Stimulated activated CD8-positive, alpha-beta memory T cell treated with anti-CD3 and anti-CD28 coated beads, Interleukin-4, amount 100 ng/mL, for 4 hours (primary cell): ENCODE data around the gene CAMK1.
A peak's percentile ranks its signal among the peaks of the same experiment; 100 is the strongest.

Experiments
- DNase-seq, 2 donors: peaks; one replicate each; pipeline ENCODE4 v3.0.0-alpha.2; 2020; ENCODE audit warnings: low read depth in 2 of 2, low spot score in 1 of 2

The CAMK1 gene

DNA sequence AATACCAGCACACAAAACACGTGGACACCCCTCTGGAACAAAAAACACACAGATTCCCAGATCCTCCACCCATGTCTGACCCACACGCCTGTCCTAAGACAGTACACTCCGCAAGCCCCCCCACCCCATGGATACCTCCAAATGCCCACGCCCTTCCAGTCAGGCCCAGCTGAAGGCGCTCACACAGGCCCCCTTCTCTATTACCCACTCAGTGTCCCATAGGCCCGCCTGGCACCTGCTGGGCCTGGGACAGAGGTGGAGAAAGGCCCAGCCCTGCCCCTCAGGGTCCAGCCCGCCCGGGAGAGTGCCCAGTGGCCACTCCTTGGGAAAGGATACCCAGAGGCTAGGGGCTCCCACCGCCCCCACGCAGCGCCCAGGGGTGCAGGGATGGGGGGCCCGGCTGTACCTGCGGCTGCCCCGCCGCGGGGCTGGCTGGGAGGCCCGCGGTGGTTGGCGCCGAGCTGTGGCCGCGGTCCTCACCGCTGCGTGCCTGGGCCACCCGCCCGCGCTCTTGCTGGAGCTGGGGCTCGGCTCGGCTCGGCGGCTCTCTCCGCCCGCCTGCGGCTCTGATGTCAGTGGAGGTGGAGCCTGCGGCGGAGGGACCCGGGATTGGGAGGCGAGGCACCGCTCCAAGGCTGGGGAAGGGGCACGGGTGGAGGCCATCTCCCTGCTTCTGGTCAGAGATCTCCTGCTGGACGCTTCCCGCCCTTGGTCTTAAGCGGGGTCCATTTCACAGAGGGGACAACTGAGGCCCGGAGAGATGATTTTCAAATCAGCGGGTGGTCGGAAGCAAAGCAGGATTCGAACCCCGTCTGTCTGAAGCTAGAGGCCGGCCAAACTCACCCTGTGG, at the start of gene CAMK1:
CAMK1 (minus strand) TSS at position 522 of the 850 bp plus-strand sequence. CDS start 2,198 bp downstream, outside the sequence.
- peak in 1 of 2 donors; percentile 21 for DNase-seq

DNA sequence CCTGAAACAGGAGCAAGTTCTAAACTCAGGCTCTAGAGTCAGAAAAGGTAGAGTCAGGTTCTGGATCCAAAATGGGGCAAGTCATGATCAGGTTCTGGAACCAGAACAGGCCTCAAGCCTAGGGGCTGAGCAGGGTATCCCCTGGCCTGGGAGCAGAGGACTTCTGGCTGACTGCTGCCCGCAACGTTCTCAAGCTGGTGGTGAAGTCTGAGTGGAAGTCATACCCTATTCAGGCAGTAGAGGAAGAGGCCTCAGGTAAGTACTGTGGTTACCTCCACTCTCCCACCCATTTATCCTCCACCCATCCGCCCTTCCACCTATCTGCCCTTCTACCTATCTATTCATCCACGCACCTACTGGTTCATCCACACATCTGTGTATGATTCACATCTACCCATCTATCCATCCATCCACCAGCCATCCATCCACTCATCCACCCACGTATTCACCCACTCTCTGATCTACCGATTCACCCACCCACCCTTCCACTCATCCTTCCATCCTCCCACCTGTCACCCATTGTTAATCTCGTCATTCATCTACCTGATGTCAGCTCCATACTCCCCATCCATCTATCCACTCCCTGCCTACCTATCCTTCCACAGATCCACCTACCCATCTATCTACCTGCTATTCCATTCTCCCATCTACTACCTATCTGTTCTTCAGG, 49.1 kb upstream of the CAMK1 start:
- DNase-seq = no peak

DNA sequence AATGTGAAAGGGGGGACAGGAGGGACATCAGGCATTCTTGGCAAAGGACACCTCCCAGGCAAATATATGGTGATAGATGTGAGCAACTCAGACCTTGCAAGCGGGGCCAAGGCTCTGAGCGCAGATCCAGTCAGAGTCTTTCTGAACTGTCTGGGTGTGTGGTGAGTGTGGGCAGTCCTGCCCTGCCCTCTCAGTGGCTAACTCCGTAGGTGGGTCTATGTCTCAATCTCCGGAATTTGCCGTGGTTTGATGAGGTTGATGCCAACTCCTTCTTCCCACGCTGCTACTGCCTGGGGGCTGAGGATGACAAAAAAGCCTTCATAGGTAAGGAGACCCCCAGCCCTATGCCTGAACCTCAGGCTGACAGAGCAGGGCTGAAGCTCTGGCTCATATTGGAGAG, 47.7 kb upstream of the CAMK1 start:
- DNase-seq = no peak

DNA sequence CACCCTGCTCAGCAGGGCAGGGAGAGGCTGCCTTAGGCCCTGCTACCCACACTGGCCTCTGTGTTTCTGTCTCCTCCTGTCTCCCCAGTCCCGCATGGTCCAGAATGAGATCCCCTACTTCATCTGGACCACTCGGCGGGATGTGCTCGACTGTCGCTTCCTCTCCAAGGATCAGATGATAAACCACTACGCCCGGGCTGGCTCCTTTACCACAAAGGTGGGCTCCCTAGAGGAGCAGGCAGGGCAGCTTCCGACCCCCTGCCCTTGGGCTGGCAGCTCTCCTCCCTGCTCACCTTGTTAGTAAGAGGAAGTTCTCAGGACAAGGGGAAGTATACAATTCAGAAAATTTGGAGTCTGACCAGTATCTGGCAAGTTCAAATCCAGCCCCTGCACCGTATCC, 46.2 kb upstream of the CAMK1 start:
- DNase-seq = no peak

DNA sequence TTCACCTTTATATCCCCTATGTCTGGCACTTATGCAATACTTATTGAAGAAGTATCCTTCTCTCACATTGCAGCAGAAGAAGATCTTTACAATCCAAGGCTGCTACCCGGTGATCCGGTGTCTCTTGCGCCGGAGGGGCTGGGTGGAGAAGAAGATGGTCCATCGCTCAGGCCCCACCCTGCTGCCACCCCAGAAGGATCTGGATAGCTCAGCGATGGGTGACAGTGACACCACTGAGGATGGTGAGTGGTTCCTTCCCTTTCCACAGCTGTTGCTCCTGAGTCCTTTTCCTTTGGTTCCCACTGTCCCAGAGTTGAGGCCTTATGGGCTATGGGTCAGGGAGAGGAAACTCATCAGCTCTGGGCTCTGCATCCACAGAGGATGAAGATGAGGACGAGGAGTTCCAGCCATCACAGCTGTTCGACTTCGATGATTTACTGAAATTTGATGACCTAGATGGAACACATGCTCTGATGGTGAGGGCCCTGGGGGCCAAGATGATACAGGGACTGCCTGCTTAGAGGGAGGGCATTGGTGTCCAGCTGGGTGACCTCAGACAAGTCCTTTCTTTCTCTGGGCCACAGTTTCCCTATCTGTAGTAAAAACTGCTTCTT, 43.2 kb upstream of the CAMK1 start:
- DNase-seq = no peak

DNA sequence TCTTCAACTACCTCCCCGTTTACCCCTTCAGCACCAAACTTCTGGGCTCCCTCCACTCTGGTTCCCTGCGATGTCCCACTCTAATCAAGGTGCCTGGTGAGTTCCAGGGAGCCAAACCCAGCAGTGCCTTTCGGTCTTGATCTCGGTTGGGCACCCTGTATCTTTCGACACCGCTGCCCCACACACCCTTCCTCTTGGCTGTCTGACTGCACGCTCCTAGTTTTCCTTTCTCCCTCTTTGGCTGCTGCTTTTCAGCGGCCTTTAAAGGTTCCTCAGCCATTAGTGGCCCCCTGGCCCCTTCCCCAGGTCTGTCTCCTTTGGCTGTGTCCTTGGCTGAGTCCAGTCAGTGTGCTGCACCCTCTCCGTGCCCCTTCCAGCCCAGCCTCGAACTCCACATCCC, 41.1 kb upstream of the CAMK1 start:
- DNase-seq = no peak

DNA sequence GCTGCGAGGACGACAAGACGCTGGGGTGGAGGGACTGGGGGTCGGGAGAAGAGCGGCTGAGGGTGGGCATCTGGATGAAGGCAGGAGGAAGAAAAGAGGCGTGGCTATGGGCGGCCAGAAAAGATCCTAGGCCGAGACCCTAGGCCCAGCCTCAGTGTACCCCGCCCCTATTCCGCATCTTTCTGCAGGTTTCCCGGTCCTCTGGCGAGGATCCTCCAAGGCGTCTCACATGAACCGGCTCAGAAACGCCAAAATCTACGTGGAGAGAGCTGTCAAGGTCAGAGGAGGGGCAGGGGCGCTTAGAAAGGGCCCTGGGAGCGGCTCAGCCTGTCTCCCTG, 40.7 kb upstream of the CAMK1 start:
- no peak for DNase-seq

DNA sequence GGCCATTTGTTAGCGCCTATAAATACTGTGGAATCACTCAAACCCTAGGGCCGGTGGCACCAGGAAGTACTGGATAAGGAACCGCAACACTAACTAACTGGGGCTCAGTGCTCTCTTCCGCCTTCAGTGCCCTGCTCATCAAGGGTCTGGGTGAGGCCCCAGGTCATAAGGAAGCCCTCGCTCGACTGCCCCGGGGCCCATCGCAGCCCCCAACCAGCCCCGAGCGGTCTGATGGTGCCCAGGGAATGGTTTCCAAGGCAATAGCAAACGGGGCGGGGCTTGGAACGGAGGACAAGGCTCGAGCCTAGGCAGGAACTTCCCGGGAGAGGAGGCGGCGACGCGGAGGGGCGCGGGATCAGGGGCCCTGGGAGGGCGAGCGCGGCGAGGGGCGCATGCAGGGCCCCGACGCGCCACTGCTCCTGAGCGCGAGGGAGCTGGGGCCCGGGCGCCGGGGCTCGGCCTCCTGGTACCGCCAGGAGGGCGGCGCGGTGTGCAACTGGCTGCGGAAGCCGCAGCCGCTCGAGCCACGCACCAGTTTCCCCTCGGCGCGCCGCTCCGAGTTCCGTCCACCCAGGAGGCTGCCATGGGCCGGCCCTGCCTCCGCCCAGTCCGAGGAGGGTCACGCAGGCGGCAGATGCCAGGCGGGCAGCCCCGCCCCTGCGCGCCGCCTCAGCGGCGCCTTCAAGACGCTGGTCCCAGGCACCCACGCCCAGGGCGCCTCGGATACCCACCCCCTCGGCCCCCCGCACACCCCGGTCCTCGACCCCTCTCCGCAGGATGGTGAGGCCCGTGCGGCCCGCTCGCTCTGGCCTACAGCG, 40.1 kb upstream of the CAMK1 start, which contains the start of gene TTLL3:
TTLL3 (plus strand) TSS at position 648 of the 818 bp plus-strand sequence. CDS start 400 bp downstream, outside the sequence.
- peak in 1 of 2 donors; percentile 19 for DNase-seq

DNA sequence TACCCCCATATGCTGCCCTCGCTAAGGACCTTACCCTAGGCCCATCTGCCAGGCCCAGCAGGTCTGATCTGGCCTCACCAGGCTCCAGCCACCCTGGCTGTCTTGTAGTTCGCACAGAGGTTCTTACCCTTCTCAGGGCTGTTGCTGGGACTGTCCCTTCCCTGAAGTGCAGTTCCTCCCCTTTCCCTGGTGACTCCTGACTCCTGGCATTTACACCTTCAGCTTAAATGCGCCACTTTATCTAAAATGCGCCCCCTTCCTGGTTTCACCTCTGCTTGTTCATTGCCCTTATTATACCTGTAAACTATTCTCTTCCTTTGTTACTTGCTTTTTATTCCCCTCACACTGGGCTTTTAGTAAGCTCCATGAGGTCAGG, 39.5 kb upstream of the CAMK1 start:
- no peak for DNase-seq

DNA sequence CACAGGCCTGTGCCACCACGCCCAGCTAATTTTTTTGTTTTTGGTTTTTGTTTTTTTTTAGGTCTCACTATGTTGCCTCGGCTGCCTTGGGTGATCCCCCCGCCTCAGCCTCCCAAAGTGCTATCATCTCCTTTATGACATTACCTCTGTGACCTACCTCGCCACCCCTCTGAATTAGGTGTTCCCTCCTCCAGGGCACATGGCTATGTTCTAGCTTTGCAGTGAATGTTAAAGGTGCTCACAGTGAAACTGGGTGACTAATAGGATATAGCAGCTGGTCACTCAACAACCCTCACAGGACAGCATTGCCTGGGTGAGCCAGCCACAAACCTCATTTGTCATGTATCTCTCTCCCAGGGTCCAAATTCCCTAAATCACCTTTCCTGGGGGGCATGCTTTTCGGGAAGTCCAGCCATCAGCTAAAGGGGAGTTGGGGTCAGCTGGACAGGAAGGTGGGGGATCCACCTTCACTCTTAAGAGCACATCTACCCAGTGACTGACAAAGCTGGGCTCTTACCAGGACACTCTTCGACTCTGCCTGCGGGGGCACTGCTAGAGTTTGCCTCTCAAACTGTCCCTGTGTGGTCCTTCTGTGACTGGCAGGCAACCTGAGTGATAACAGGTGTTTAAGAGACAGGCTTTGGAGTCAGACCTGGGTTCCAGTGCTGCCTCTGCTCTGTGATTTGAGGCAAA, 38.7 kb upstream of the CAMK1 start:
- no peak for DNase-seq

DNA sequence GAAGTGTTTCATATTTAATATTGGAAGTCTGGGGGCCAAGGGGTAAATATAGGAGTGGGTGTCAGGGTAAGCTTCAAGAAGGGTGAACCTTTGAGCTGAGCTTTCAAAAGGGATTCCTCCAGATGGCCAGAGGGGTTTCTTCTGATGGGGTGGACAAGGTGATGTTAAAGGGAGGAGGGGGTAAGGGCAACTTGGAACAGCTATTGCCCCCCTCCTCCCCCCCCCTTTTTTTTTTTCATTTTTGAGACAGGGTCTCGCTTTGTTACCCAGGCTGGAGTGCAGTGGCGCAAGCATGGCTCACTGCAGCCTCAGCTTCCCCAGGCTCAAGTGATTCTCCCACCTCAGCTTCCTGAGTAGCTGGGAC, 38.2 kb upstream of the CAMK1 start:
- no peak for DNase-seq

DNA sequence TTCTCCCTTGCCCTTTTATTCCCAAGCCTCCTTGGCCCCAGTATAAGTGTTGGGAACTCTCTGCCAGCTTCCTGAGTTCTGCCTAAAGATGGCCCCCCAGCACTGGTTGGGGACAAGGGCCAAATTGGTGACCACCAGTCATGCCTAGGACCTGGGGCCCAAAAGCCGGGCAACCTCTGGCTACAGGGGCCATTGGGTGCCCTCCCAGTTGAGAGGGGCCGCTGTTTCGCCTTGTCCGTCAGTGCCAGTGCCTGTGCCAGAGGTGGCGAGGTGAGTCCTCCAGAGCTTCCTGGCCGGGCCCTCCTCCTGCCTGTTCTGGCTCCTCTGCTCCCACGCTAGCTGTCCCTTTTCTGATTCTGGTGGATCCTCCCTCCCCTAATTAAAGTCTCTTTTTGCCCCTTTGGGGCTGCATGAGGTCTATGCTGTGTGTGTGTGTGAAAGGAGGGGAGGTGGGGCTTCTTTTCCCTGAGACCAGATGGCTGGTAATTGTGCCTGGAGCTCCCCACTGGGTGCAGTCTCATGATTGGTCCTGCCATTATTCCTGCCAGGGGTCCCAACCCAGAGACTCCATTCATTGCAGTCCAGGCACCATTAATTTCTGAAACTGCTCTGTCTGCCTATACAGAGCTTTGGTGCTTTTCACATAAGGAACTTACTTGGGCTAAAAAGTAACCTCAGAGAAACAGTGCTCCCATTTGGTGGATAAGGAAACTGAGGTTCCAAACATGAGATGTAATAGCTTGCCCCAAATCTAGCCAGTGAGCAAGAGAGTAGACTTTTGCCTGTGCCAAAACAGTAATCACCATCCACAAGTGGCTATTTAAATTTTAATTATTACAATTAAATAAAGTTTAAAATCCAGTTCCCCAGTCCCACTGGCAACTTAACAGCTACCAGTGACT, 37.2 kb upstream of the CAMK1 start:
- DNase-seq = no peak

DNA sequence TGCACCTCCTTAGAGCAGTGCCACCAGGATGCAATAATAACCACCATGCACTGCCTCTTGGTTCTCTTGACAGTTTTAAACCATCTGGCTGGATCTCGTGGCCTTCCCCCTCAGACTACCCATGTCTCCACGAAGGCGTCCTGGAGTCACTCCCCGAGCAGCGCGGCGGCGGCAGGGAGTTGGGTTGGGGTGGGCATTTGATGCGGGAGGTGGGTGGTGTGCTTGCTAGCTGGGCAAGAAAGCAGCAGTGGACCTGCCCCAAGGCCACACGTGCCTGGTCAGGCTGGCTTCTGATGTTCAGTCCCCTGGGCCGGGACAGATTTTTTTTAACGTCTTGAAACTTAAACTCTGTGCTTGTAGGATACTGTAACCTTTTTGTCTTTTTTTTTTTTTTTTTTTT, 36.4 kb upstream of the CAMK1 start:
- no peak for DNase-seq

DNA sequence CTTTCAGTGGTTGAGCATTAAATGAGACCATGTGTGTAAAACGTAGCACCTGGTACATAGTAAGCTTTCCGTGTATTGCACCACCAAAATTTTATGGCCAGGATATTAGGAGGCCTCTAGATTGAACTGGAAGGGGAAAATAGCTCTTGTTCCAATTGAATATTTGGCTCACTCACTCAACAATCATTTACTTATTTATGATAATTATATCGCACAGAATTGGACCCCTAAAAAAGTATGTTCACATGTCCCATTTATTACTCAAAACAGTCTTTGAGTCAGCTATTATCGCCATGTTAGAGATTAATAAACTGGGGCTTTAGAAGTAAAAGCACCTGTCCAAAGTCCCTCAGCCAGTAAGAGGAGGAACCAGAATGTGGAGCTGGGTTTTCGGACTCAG, 35.2 kb upstream of the CAMK1 start:
- DNase-seq = no peak

DNA sequence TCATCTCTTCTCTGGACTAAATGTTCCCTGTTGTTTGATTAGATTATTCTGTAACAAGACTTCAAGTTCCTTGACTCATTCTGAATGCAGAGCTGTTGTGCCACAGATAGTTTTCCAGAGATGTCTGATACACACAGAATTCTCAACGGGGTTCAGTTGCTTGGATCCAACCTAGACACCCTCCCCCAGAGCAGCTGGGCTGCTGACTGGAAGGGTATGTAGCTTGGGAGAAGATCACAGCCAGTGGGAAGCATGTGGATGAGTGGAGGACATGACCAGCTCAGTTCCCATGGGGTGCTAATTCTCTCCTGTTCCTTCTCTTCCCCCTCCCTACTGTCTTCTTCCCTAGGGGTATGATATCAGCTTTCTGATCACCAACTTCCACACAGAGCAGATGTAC, 33.7 kb upstream of the CAMK1 start:
- no peak for DNase-seq

DNA sequence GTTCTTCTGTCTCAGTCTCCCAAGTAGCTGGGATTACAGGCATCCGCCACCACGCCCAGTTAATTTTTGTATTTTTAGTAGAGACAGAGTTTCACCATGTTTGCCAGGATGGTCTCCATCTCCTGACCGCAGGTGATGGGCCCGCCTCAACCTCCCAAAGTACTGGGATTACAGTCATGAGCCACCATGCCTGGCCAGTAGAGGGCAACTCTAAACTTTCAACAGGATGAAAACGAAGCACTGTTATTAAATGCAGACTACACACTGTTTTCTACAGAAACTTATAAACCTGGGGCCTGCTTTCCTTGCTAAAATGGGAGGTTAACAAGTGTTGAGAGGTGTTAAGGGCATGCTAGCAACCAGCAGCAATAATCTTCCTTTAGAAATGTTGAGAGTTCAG, 30.8 kb upstream of the CAMK1 start:
- no peak for DNase-seq

DNA sequence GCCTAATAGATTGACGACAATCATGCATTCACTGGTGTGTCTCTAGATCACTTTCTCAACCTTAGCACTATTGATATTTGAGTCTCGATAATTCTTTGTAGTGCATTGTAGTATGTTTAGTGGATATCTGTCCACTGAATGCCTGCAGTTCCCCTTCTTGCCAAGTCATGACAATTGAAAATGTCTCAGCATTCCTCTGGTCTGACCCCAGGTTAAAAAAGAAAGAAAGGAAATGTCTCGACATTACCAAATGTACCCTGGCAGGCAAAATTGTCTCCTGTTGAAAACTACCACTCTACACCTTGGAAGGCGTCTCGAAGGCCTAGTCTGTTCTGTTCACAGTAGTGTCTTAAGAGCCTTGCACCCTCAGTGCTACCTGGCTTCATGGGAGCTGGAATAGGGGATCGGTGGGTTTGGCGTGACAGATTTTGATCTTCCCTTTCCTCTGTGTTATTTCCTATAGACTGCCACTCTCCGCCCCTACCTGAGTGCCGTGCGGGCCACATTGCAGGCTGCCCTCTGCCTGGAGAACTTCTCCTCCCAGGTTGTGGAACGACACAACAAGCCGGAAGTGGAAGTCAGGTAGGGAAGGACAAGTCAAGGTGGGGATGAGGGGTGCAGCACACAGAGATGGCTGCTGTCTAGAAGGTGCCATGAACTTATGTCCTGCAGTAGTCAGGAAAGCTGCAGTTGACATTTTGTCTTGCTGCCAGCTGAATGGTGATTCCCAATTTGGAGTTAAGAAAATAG, 27.6 kb upstream of the CAMK1 start:
- no peak for DNase-seq

DNA sequence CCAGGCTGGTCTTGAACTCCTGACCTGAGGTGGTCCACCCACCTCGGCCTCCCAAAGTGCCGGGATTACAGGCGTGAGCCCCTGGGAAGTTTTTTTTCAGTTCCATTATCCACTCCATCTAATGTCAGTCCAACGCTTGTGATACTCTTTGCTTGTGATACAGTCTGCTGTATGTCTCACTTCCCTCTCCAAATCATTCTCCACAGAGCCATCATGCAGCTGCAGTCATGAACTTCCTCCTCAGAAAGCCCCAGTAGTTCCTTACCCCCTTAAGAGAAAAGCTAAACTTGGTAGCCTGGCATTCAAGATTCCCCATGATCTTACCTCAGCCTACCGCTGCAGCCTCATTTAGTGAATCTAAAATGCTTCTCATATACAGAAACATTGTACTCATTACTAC, 25.5 kb upstream of the CAMK1 start:
- no peak for DNase-seq

DNA sequence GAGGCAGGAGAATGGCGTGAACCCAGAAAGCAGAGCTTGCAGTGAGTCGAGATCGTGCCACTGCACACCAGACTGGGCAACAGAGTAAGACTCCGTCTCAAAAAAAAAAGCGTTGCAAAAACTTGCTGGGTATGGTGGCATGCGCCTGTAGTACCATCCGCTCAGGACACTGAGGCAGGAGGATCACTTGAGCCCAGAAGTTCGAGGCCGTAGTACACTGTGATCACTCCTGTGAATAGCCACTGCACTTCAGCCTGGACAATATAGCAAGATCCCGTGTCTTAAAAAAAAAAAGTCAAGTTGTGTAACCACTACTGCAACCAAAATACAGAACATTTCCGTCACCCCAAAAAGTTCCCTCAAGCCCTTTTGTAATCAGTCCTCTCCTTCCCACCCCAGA, 24.7 kb upstream of the CAMK1 start:
- DNase-seq = no peak
